SK-N-SH (cell line): ENCODE data around the gene TMEM63C. TPM values are rescaled to one million over a fixed set of nuclear protein-coding genes. Genes with fewer than 3 reads are reported as not detected.

Source experiments
- CTCF ChIA-PET: fragments of 300-600, 350-600 bp; formaldehyde crosslinking; extraction: SDS; loops from one replicate; lab custom pipeline; 2021; lab: Yijun Ruan, JAX
- POLR2A ChIA-PET: fragments of 350-600 bp; sonication (Branson Sonifier 250); formaldehyde crosslinking; extraction: SDS; loops from one replicate; lab custom pipeline; 2020; ENCODE audit warnings: antibody characterized with exemption, inconsistent platforms; lab: Yijun Ruan, JAX
- DNase-seq: peaks from one replicate; pipeline ENCODE4 v3.0.0; 2012
- H2AFZ ChIP-seq: fragments of 200-600 bp; sonication (generic); 2 replicates; pipeline ENCODE4 v1.8.1; 2016; ENCODE audit warnings: antibody characterized with exemption, mild to moderate bottlenecking, low read depth
- H3F3A ChIP-seq: fragments of 200-600 bp; sonication (generic); replicated peaks from 2 replicates; pipeline ENCODE3; 2016; ENCODE audit warnings: antibody characterized with exemption, mild to moderate bottlenecking; ENCODE audit not compliant: insufficient read depth
- H3K27ac ChIP-seq, 2 experiments: fragments of 200-500 bp in 1 of 2; fragments of 200-600 bp in 1 of 2; sonication (Bioruptor generic) in 1 of 2; sonication (generic), shearing (Covaris generic) in 1 of 2; 2 replicates each; pipeline versions ENCODE4 v1.5.1 to v1.6.1; 2014 to 2016; ENCODE audit warnings: low read depth in 2 of 2, inconsistent platforms in 1 of 2, low read length in 1 of 2, mild to moderate bottlenecking in 1 of 2, mixed read lengths in 1 of 2
- H3K27me3 ChIP-seq: fragments of 200-600 bp; sonication (generic), shearing (Covaris generic); 2 replicates; pipeline ENCODE4 v1.6.1; 2016; ENCODE audit warnings: mixed run types; ENCODE audit not compliant: insufficient read depth
- H3K36me3 ChIP-seq, 2 experiments: fragments of 200-500 bp in 1 of 2; fragments of 200-600 bp in 1 of 2; sonication (Bioruptor generic) in 1 of 2; sonication (generic) in 1 of 2; replicated peaks in 1 of 2; 2 replicates each; pipeline versions ENCODE3 to v1.5.1; 2014 to 2016; ENCODE audit warnings: low read length in 1 of 2, mild to moderate bottlenecking in 1 of 2; ENCODE audit not compliant: insufficient read depth in 2 of 2, control insufficient read depth in 1 of 2
- H3K4me1 ChIP-seq, 2 experiments: fragments of 200-500 bp in 1 of 2; fragments of 200-600 bp in 1 of 2; sonication (Bioruptor generic) in 1 of 2; sonication (generic), shearing (Covaris generic) in 1 of 2; 2 replicates each; pipeline versions ENCODE4 v1.5.1 to v1.6.1; 2014 to 2016; ENCODE audit warnings: low read depth in 1 of 2, low read length in 1 of 2, mixed run types in 1 of 2; ENCODE audit not compliant: insufficient read depth in 2 of 2, control insufficient read depth in 1 of 2
- H3K4me2 ChIP-seq: fragments of 200-600 bp; sonication (generic), shearing (Covaris generic); 2 replicates; pipeline ENCODE4 v1.6.1; 2017; ENCODE audit warnings: mixed run types
- H3K4me3 ChIP-seq, 2 experiments: fragments of 200-500 bp in 1 of 2; fragments of 200-600 bp in 1 of 2; sonication (Bioruptor generic) in 1 of 2; sonication (generic), shearing (Covaris generic) in 1 of 2; 2 replicates each; pipeline versions ENCODE4 v1.5.1 to v1.8.1; 2014 to 2016; ENCODE audit warnings: low read depth in 2 of 2, inconsistent platforms in 1 of 2, low read length in 1 of 2, mild to moderate bottlenecking in 1 of 2, mixed read lengths in 1 of 2, moderate library complexity in 1 of 2
- H3K79me2 ChIP-seq: fragments of 200-600 bp; sonication (generic); 2 replicates; pipeline ENCODE4 v1.8.1; 2017; ENCODE audit warnings: mild to moderate bottlenecking; ENCODE audit not compliant: insufficient read depth
- H3K9ac ChIP-seq: fragments of 200-600 bp; sonication (generic); 2 replicates; pipeline ENCODE4 v1.6.1; 2017; ENCODE audit warnings: mixed run types
- H3K9me2 ChIP-seq: fragments of 200-600 bp; sonication (generic); 2 replicates; pipeline ENCODE4 v1.6.1; 2017; ENCODE audit warnings: mixed run types
- H3K9me3 ChIP-seq: fragments of 200-600 bp; sonication (generic); 2 replicates; pipeline ENCODE4 v1.6.1; 2017; ENCODE audit warnings: mixed run types, mild to moderate bottlenecking, moderate library complexity
- H4K20me1 ChIP-seq: fragments of 200-600 bp; sonication (generic); 2 replicates; pipeline ENCODE4 v1.6.1; 2017; ENCODE audit warnings: mild to moderate bottlenecking, mixed run types; ENCODE audit not compliant: insufficient read depth
- ELF1 ChIP-seq: IDR thresholded peaks from 2 replicates; pipeline ENCODE4 v1.4.0; 2012
- FOSL2 ChIP-seq: IDR thresholded peaks from 2 replicates; pipeline ENCODE4 v1.4.0; 2012; ENCODE audit warnings: low read depth, mild to moderate bottlenecking, moderate library complexity, borderline replicate concordance
- JUND ChIP-seq: IDR thresholded peaks from 2 replicates; pipeline ENCODE4 v1.4.0; 2012
- MAX ChIP-seq: IDR thresholded peaks from 2 replicates; pipeline ENCODE4 v1.4.0; 2012; ENCODE audit warnings: low read depth
- MEF2A ChIP-seq: IDR thresholded peaks from 2 replicates; pipeline ENCODE4 v1.4.0; 2012; ENCODE audit warnings: low read depth, borderline replicate concordance
- NFIC ChIP-seq: IDR thresholded peaks from 2 replicates; pipeline ENCODE4 v1.4.0; 2012; ENCODE audit warnings: borderline replicate concordance
- POLR2AphosphoS5 ChIP-seq: IDR thresholded peaks from 2 replicates; pipeline ENCODE4 v1.6.1; 2012; ENCODE audit warnings: low read depth, low read length
- RAD21 ChIP-seq: IDR thresholded peaks from 2 replicates; pipeline ENCODE4 v1.6.1; 2012; ENCODE audit warnings: mild to moderate bottlenecking, low read length
- RXRA ChIP-seq: IDR thresholded peaks from 2 replicates; pipeline ENCODE4 v1.4.0; 2012; ENCODE audit warnings: low read depth, mild to moderate bottlenecking, borderline replicate concordance
- SIN3A ChIP-seq: IDR thresholded peaks from 2 replicates; pipeline ENCODE4 v1.6.1; 2012; ENCODE audit warnings: low read depth, mild to moderate bottlenecking, low read length, moderate library complexity, borderline replicate concordance
- SMC3 ChIP-seq: IDR thresholded peaks from 2 replicates; pipeline ENCODE4 v1.6.1; 2012; ENCODE audit warnings: low read depth, low read length, improper control_type of control experiment
- TAF1 ChIP-seq: IDR thresholded peaks from 2 replicates; pipeline ENCODE4 v1.6.1; 2012; ENCODE audit warnings: low read depth, mild to moderate bottlenecking, low read length, moderate library complexity, borderline replicate concordance
- TCF12 ChIP-seq: IDR thresholded peaks from 2 replicates; pipeline ENCODE4 v1.4.0; 2012
- USF2 ChIP-seq: fragments of 150-350 bp; IDR thresholded peaks from 2 replicates; pipeline ENCODE4 v1.6.1; 2017; ENCODE audit warnings: antibody characterized with exemption, low read length, low read depth, borderline replicate concordance
- WGBS: methylation state at CpG from one replicate; pipeline ENCODE4 v1.1.6; 2017; ENCODE audit warnings: low lambda C conversion rate; 5-methylcytosine and 5-hydroxymethylcytosine counted together
- polyA plus RNA-seq, 3 experiments: library from polyadenylated mRNA; depleted of rRNA; stranded (reverse); fragments of >200 nt; gene quantifications; 2 replicates each; pipeline ENCODE4 v1.2.3, GENCODE V29; 2012
- TF ChIP-seq, protein P1 (sequence below): fragments of 150-350 bp; IDR thresholded peaks from 2 replicates; pipeline ENCODE4 v1.6.1; 2016; ENCODE audit warnings: mild to moderate bottlenecking, low read depth, low read length
- TF ChIP-seq, protein P2 (sequence below): IDR thresholded peaks from 2 replicates; pipeline ENCODE4; 2012

The TMEM63C gene
- polyA plus RNA-seq, 1 of the 3 experiments (the other 2 are of a cell fraction), result 0.25 TPM

DNA sequence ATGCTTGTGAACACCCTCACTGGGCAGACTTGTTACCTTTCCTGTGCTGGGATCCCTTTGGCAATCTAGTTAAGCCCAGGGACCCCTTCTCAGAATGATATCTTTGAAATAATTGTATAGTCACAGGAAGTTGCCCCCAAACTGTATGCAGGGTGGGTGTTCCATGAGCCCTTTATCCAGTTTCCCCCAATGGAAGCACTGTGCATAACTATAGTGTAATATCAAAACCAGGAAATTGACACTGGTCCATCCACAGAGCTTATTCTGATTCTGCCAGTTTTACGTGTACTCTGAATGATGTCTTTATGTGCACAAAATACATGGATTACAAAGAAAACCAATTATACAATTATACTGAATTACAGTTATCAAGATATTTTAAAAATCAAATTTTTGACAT, 65.2 kb downstream of the TMEM63C start:
- no peak overlapping the region for H2AFZ ChIP-seq
- H3K9me2 ChIP-seq, result no peaks in the 10 kb centered on the region
- WGBS, result 89% methylated on average over 1 of the region's 1 CpG
- TF ChIP-seq USF2 (no peak), ELF1 (no peak), POLR2AphosphoS5 (no peak), TCF12 (no peak), JUND (no peak), SIN3A (no peak), MEF2A (no peak), SMC3 (no peak)
- TF ChIP-seq, protein P1, sequence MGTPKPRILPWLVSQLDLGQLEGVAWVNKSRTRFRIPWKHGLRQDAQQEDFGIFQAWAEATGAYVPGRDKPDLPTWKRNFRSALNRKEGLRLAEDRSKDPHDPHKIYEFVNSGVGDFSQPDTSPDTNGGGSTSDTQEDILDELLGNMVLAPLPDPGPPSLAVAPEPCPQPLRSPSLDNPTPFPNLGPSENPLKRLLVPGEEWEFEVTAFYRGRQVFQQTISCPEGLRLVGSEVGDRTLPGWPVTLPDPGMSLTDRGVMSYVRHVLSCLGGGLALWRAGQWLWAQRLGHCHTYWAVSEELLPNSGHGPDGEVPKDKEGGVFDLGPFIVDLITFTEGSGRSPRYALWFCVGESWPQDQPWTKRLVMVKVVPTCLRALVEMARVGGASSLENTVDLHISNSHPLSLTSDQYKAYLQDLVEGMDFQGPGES, result no peak
- TF ChIP-seq, protein P2, sequence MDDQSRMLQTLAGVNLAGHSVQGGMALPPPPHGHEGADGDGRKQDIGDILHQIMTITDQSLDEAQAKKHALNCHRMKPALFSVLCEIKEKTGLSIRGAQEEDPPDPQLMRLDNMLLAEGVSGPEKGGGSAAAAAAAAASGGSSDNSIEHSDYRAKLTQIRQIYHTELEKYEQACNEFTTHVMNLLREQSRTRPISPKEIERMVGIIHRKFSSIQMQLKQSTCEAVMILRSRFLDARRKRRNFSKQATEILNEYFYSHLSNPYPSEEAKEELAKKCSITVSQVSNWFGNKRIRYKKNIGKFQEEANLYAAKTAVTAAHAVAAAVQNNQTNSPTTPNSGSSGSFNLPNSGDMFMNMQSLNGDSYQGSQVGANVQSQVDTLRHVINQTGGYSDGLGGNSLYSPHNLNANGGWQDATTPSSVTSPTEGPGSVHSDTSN, result no peak
- no peak overlapping the region for H3K9ac ChIP-seq
- no peaks in the 10 kb centered on the region for H3K27me3 ChIP-seq
- no peak for DNase-seq
- ChIA-PET POLR2A (no interaction called here), CTCF (interaction anchor here (0.7 to 1.3 kb wide), 4 partner anchors 11 to 106 kb away, joined by 3 to 6 read pairs (median 3); partner anchors contain the start of gene ZDHHC22)
- no peaks in the 10 kb centered on the region for H4K20me1 ChIP-seq
- H3K9me3 ChIP-seq, result no peaks in the 10 kb centered on the region
- H3K27ac ChIP-seq, result no peak overlapping the region
- no peaks in the 10 kb centered on the region for H3K36me3 ChIP-seq
- H3K4me1 ChIP-seq, result no peaks in the 10 kb centered on the region
- no peak overlapping the region for H3K4me2 ChIP-seq
- H3K79me2 ChIP-seq, result no peaks in the 10 kb centered on the region
- H3F3A ChIP-seq, result no peaks in the 10 kb centered on the region
- no peak overlapping the region for H3K4me3 ChIP-seq

DNA sequence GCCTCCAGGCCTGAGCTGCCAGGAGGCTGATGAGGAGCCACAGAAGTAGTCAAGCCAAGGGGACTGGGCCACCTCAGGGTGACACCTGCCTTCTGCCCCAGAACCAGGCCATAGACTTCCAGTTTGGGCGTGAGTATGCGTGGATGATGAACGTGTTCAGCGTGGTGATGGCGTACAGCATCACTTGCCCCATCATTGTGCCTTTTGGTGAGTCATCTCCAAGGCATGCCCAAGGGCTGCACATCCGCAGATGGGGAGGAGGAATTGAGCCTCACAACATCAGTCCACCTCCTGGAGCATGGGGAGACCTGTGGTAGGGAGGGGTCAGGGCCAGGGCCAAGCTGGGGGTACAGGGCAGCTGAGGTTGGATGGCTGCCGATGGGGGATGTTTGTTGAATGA, 67.1 kb downstream of the TMEM63C start:
- Histone ChIP-seq H3K4me2 (no peak overlapping the region), H3K4me1 (no peaks in the 10 kb centered on the region)
- TF ChIP-seq RAD21 (no peak), TAF1 (no peak), MAX (no peak), NFIC (no peak), RXRA (no peak), FOSL2 (no peak), POLR2AphosphoS5 (no peak)
- TF ChIP-seq, all 33 proteins: peak for 0
- H3K4me3 ChIP-seq, result no peak overlapping the region
- H3K9me3 ChIP-seq, result no peaks in the 10 kb centered on the region
- CTCF ChIA-PET, result interaction anchor here (0.5 to 1.6 kb wide), 3 partner anchors 10 to 1289 kb away, joined by 3 to 4 read pairs (median 4); no protein-coding TSS in a partner anchor
- H3K27ac ChIP-seq, result no peak overlapping the region
- H3K79me2 ChIP-seq, result no peaks in the 10 kb centered on the region
- H4K20me1 ChIP-seq, result no peaks in the 10 kb centered on the region
- POLR2A ChIA-PET, result no interaction called here
- no peaks in the 10 kb centered on the region for H3F3A ChIP-seq
- H2AFZ ChIP-seq, result no peak overlapping the region
- no peaks in the 10 kb centered on the region for H3K9me2 ChIP-seq
- no peak for DNase-seq
- 52% methylated on average over 2 of the region's 7 CpGs for WGBS
- no peak overlapping the region for H3K9ac ChIP-seq
- no peaks in the 10 kb centered on the region for H3K27me3 ChIP-seq
- H3K36me3 ChIP-seq, result no peaks in the 10 kb centered on the region
